ENCODE results near the gene CDC42EP3. TPM values are rescaled to one million over a fixed set of nuclear protein-coding genes. Genes with fewer than 3 reads are reported as not detected.

The CDC42EP3 gene
- polyA plus RNA-seq, 2 of the 4 experiments (the other 2 are of a cell fraction) = 23.8 to 39.1 TPM

DNA sequence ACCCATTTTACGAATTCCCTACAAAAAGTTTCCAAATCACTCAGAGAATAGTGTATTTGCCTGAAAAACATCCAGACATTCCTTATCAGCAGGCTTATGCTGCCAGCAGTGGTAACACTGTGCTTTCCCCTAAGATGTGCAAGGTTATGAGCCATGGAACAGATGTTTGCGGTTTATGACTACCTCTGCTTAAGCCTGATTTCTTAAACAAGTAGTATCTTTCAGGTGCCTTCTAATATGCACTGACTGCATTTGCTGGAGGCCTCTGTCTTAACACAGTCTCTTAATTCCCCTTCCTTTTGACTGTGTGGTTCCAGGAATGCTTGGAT, 54.8 kb downstream of the CDC42EP3 start:
- POLR2A ChIA-PET = no interaction called here
- CTCF ChIA-PET = no interaction called here
- Histone ChIP-seq H3K9me3 (no peaks in the 10 kb centered on the region), H3K4me1 (no peaks in the 10 kb centered on the region), H3K27ac (no peak overlapping the region), H3K4me2 (no peak overlapping the region), H3K4me3 (no peak overlapping the region)
- FAIRE-seq (no peak), ATAC-seq (no peak), DNase-seq (ENCODE audit: low read depth in 1 of 2, low spot score in 1 of 2) (no peak)
- TF ChIP-seq HOXB13 (CRISPR knock-in tag; IDR thresholded peaks at IDR 0.05; ENCODE audit: low read depth) = no peak
- TF ChIP-seq MYC (IDR thresholded peaks at IDR 0.05; ENCODE audit: borderline replicate concordance, low read length) = no peak
- TF ChIP-seq PHF8 (IDR thresholded peaks at IDR 0.05; ENCODE audit: borderline replicate concordance, low read depth) = no peak
- TF ChIP-seq, protein P1, sequence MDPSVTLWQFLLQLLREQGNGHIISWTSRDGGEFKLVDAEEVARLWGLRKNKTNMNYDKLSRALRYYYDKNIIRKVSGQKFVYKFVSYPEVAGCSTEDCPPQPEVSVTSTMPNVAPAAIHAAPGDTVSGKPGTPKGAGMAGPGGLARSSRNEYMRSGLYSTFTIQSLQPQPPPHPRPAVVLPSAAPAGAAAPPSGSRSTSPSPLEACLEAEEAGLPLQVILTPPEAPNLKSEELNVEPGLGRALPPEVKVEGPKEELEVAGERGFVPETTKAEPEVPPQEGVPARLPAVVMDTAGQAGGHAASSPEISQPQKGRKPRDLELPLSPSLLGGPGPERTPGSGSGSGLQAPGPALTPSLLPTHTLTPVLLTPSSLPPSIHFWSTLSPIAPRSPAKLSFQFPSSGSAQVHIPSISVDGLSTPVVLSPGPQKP (IDR thresholded peaks at IDR 0.05; ENCODE audit: low read depth, low read length) = no peak
- no peak for TF ChIP-seq RNF2 (IDR thresholded peaks at IDR 0.05; ENCODE audit: borderline replicate concordance, low read depth)
- no peak for TF ChIP-seq BHLHE40 (IDR thresholded peaks at IDR 0.05; ENCODE audit: low read depth, low read length)
- TF ChIP-seq RFX5 (IDR thresholded peaks at IDR 0.05) = no peak
- no peak for TF ChIP-seq NFE2L2 (conservative IDR thresholded peaks at IDR 0.05; ENCODE audit: low read length)
- no peak for TF ChIP-seq MAZ (IDR thresholded peaks at IDR 0.05; ENCODE audit: borderline replicate concordance, low read depth, low read length)
- no peak for TF ChIP-seq ZSCAN20 (CRISPR knock-in tag; IDR thresholded peaks at IDR 0.05)
- TF ChIP-seq KDM1A (IDR thresholded peaks at IDR 0.05; ENCODE audit: low read depth) = no peak
- TF ChIP-seq JUN (IDR thresholded peaks at IDR 0.05) = no peak
- WGBS (ENCODE audit: missing lambda C conversion rate) = 87% methylated on average over 2 of the region's 2 CpGs

DNA sequence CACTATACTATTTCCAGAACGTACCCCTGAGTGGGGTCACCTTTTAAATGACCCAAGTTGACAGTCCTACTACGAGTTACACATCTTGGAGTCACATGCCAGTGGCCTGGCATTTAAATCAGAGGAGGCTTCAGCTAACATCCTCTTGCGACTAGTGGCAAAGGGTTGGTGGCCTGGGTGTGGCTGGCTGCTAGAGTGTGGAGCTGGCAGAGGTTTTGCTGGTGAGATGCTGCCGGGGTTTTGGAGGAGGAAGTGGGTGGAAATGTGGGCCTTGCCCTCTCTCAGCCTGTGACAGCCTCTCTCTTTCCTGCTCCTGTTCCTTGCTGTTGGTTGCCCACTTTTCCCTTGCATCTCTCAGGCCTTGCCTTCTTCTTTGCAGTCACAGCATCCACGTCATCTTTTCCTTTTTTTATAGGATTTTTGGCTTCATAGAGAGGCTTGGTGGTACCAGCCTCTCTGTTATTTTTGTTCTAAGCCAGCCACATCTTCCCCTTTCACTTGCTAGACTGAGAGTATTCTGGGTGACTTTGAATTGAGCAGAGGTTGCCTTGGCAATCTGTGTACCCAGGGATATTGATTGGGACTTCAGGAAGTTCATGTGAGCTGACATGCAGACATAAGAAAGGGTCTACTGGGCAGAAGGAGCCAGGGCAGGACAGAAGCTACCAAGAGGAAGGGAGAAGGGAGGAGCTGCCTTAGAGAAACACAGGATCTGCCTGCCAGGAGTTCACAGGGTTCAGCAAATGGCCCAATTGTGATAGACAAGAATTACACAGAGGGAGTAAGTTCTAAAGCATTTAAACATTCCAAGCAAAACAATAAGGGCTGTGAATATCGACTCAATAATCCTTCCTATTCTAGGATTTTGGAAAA, 55.4 kb downstream of the CDC42EP3 start:
- ChIA-PET CTCF (no interaction called here), POLR2A (no interaction called here)
- ATAC-seq = no peak
- WGBS (ENCODE audit: missing lambda C conversion rate) = 53% methylated on average over 6 of the region's 6 CpGs
- Histone ChIP-seq H3K4me2 (no peak overlapping the region), H3K27ac (no peak overlapping the region), H3K4me3 (no peak overlapping the region), H3K4me1 (no peaks in the 10 kb centered on the region), H3K9me3 (no peaks in the 10 kb centered on the region)
- TF ChIP-seq, protein P2, sequence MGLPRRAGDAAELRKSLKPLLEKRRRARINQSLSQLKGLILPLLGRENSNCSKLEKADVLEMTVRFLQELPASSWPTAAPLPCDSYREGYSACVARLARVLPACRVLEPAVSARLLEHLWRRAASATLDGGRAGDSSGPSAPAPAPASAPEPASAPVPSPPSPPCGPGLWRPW (IDR thresholded peaks at IDR 0.05) = no peak
- TF ChIP-seq TP53 (CRISPR knock-in tag; IDR thresholded peaks at IDR 0.05) = no peak
- TF ChIP-seq GATA3 (IDR thresholded peaks at IDR 0.05; ENCODE audit: borderline replicate concordance) = no peak
- TF ChIP-seq MYC (IDR thresholded peaks at IDR 0.05; ENCODE audit: borderline replicate concordance, low read length) = no peak
- no peak for TF ChIP-seq CHD4 (IDR thresholded peaks at IDR 0.05; ENCODE audit: borderline replicate concordance)
- TF ChIP-seq ZSCAN20 (CRISPR knock-in tag; IDR thresholded peaks at IDR 0.05) = no peak
- TF ChIP-seq POLR2AphosphoS2 (conservative IDR thresholded peaks at IDR 0.05; ENCODE audit: low read length) = no peak
- TF ChIP-seq MAZ (IDR thresholded peaks at IDR 0.05; ENCODE audit: borderline replicate concordance, low read depth, low read length) = no peak
- no peak for TF ChIP-seq CBX2 (IDR thresholded peaks at IDR 0.05; ENCODE audit: borderline replicate concordance, low read depth)
- TF ChIP-seq EHMT2 (IDR thresholded peaks at IDR 0.05; ENCODE audit: low read depth) = no peak
- DNase-seq (ENCODE audit: low read depth in 1 of 2, low spot score in 1 of 2) = no peak
- FAIRE-seq = no peak

DNA sequence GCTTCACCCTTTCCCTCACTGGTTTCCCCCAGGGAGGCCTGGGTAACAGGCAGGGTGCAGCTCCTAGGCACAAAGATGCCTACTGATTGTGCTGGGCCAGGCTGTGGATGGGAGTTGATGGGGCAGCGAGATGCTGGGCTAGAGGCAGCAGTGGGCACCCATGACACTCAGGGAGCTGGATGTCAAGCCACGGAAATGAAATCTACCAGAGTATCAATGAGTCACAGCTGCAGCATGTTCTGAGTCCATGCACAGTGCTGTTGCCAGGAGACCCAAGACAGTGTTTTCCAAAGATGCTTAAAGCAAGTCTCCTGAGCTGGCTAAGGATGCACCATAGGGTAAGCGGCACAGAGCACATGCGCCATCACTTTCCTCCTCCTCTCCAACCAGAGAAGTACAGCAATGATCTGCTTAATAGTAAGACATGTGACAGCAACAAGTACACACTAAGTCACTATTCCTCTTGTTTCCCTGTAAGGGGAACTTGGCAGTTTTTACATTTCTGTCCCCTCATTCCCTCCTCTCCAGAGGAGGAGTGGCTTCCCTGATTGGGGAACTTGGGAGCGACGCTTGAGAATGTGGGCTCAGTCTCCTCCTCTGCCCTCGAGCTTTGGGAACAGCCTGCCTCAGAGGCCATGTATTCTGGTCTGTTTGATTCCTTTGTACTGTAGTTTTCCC, 57.2 kb downstream of the CDC42EP3 start:
- ChIA-PET POLR2A (no interaction called here), CTCF (interaction anchor here (1.2 kb wide), 1 partner anchor 199 kb away, joined by 3 read pairs; no protein-coding TSS in a partner anchor)
- FAIRE-seq (no peak), DNase-seq (ENCODE audit: low read depth in 1 of 2, low spot score in 1 of 2) (peak in 1 of 2 experiments; percentile 21), ATAC-seq (peak; percentile 63 to 68; a peak in 4 of 6 replicates)
- H3K9me3 ChIP-seq = no peaks in the 10 kb centered on the region
- WGBS (ENCODE audit: missing lambda C conversion rate) = 83% methylated on average over 7 of the region's 7 CpGs
- no peaks in the 10 kb centered on the region for H3K4me1 ChIP-seq
- no peak overlapping the region for H3K4me2 ChIP-seq
- TF ChIP-seq HOXA7 (CRISPR knock-in tag; IDR thresholded peaks at IDR 0.05) = no peak
- TF ChIP-seq, protein P3, sequence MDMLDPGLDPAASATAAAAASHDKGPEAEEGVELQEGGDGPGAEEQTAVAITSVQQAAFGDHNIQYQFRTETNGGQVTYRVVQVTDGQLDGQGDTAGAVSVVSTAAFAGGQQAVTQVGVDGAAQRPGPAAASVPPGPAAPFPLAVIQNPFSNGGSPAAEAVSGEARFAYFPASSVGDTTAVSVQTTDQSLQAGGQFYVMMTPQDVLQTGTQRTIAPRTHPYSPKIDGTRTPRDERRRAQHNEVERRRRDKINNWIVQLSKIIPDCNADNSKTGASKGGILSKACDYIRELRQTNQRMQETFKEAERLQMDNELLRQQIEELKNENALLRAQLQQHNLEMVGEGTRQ (IDR thresholded peaks at IDR 0.05) = no peak
- TF ChIP-seq GATA3 (IDR thresholded peaks at IDR 0.05; ENCODE audit: borderline replicate concordance) = no peak
- no peak overlapping the region for H3K27ac ChIP-seq
- H3K4me3 ChIP-seq = no peak overlapping the region

All from A549 (cell line).